GM12865 (cell line): ENCODE measurements around the gene PRKN.

Source experiments
- DNase-seq: peaks from one replicate; pipeline ENCODE4 v3.0.0; 2010; ENCODE audit warnings: low read depth
- H3K4me3 ChIP-seq: 2 replicates; pipeline ENCODE4 v1.5.1; 2011; ENCODE audit warnings: mild to moderate bottlenecking, low read depth, low read length, control low read depth
- TF ChIP-seq, protein P1 (sequence below): IDR thresholded peaks from 2 replicates; pipeline ENCODE4 v1.5.1; 2011; ENCODE audit warnings: low read length, control low read depth, low read depth, inconsistent platforms; ENCODE audit not compliant: insufficient read depth; ENCODE audit errors: missing control alignments

PRKN gene

DNA sequence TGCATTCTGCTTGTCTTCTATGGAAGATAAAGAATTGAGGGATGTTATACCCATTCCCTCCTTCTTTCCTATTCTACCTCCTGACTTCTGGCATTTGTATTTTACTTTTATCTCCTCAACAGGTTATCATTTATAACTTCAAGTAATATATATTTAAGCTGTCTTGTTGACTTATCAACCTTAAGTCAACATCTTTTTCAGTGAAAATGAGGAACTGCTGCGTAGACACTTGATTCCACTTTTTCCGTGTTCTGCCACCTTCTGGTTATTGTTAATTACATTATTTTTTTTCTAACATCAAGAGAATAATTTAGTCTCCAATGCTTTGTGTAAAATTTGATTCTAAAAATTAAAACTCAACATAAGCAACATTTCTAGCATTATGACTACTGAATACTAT is 107.5 kb downstream of the PRKN start:
- no peak for DNase-seq
- TF ChIP-seq, protein P1, sequence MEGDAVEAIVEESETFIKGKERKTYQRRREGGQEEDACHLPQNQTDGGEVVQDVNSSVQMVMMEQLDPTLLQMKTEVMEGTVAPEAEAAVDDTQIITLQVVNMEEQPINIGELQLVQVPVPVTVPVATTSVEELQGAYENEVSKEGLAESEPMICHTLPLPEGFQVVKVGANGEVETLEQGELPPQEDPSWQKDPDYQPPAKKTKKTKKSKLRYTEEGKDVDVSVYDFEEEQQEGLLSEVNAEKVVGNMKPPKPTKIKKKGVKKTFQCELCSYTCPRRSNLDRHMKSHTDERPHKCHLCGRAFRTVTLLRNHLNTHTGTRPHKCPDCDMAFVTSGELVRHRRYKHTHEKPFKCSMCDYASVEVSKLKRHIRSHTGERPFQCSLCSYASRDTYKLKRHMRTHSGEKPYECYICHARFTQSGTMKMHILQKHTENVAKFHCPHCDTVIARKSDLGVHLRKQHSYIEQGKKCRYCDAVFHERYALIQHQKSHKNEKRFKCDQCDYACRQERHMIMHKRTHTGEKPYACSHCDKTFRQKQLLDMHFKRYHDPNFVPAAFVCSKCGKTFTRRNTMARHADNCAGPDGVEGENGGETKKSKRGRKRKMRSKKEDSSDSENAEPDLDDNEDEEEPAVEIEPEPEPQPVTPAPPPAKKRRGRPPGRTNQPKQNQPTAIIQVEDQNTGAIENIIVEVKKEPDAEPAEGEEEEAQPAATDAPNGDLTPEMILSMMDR, result no peak
- H3K4me3 ChIP-seq, result no peak overlapping the region

DNA sequence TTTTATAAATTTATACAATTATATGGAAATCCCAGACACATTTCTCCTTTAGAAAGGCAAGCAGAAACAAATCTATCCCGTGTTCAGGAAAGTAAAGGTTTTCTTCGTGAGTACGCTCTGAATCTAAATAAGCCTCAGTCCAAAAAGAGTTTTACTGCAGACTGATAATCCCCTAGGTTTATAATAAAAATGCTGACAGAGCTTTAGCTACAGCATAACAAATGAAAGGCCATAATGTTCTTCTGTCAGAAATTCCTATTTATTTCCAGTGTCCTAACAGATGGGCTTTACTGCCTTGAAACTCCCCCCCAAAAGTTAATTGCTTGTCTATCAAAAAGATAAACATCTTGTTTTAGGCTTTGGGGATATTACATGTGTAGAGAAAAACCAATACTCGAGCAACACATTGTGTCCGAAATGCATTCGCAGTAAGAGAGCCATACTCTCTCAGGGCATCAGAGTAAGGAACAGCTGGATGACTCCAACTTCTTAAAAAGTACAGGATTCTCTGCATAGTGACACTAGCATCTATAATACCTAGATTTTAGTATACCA is 109.0 kb downstream of the PRKN start:
- no peak overlapping the region for H3K4me3 ChIP-seq
- DNase-seq, result no peak
- TF ChIP-seq, protein P1, result no peak

DNA sequence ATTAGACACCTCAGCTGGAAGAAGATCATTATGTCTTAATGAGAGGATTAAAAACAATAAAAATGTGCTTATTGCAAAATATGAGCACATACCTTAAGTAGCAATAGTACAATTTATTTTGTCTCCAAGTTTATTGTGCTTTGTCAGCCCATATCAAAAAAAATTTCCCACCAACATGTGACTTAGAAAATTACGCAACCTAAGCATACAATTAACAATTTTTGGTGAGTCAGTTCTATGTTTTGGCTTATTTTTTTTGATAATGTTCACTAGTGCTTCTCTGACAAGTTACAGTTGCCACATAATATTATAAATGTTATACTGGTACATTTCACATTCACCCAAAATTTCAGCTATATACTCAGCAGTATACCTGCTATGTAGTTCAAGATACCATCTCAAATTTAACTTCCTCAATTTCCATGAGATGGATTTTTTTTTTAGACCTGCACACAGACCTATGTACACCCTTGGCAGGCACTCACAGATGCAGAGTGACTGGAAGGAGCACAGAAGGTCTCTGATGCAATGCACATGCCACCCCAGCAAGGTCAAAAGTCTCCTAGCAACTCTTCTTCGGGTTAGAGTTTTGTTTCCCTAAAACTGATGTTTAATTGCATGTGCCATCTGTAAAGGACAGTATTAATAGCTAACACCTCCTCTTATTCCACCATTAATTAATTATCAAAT is 112.4 kb downstream of the PRKN start:
- no peak for DNase-seq
- TF ChIP-seq, protein P1, result no peak
- no peak overlapping the region for H3K4me3 ChIP-seq

DNA sequence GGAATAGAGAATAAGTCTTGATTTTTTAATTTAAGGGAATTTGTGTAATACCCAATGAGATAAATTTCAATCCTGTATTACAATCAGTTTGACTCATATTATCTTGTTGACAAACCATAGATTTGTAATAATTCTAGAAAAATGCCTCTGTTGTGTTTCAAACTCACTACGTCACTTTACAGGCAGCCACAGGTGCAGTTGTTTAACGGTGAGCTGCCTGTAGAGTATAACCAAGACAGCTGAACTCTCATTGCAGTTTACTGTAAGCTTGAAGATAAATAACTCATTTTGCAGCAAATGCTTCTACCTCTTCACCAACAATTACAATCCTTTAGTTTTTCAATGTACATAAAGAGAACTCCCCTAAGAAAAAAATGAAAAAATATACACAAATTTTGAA is 114.3 kb downstream of the PRKN start:
- H3K4me3 ChIP-seq, result no peak overlapping the region
- TF ChIP-seq, protein P1, result no peak
- no peak for DNase-seq

DNA sequence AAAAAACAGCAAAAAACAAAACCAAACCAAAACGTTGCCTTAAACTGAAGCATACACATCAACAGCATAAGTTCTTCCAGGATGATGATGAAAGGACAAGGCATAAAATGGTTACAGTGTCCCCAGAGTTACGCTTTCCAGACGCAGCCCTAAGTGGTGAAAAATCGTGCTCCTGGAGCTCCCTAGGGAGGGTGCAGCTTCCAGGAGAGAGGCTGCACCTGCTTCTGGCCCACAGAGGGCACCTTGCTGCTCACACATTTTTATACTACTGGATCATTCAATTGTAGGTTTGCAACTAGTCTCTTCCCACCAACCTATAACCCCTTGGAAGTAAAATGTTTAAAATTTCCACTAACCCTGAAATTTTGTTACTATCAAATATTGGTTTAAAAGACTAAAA is 115.0 kb downstream of the PRKN start:
- no peak for DNase-seq

DNA sequence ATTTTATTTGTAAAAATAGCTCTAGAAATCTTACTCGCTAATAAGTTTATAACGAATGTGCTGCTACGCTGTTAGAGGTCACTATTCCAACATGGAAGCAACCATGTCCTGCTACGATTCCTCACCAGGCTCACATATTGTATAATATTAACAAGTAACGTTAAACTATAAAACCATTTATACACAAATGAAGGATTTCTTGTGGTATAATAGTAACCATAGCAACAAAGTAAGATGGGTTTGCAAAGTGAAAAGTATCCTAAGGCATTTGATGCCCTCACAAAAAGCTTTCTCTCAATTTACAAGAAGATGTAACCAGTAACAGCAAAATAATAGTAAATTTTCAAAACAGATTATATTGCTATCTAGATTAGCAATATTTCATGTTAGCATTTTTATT is 117.2 kb downstream of the PRKN start:
- DNase-seq, result no peak
- H3K4me3 ChIP-seq, result no peak overlapping the region
- TF ChIP-seq, protein P1, result no peak

More for the DNA sequence above, 115.0 kb downstream of the PRKN start:
- TF ChIP-seq, protein P1, result no peak
- H3K4me3 ChIP-seq, result no peak overlapping the region

DNA sequence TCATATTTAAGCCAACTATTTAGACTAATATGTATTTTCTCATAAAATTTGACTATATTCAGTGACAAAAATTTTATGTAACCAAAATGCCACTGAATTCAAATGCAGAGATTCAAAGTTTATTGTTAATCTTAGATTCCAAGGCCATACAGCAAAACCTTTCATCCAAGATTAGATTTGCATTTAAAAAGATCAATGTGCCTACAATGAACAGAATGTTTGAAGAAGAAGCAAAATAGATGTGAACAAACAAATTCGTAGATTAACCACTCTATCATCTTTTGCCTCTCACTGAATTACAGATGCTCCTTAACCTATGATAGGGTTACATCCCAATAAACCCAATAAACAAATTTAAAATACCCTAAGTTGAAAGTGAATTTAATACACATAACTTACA is 121.7 kb downstream of the PRKN start:
- no peak for DNase-seq
- no peak overlapping the region for H3K4me3 ChIP-seq
- TF ChIP-seq, protein P1, result no peak
